T-helper 2 cell treated with Interferon-gamma antibody and Interleukin-4, amounts not matched to agents 5 μg/mL and 100 μg/mL, for 36 hours (primary cell): Measurements from ENCODE around the gene EDA.
"Not testable (repeated sequence)": the region's sequence is repeated elsewhere in the genome, so short reads cannot be mapped to it uniquely, and the experiment has no call there.

Experiments used
- DNase-seq: peaks from one replicate; pipeline ENCODE4 v3.0.0; 2021; ENCODE audit warnings: low spot score
- H3K27ac Mint-ChIP-seq: one replicate; pipeline ENCODE4 v1.8.0; 2021; ENCODE audit warnings: mild to moderate bottlenecking, mixed read lengths
- H3K27me3 Mint-ChIP-seq: one replicate; pipeline ENCODE4 v1.8.0; 2021; ENCODE audit warnings: low read depth, mixed read lengths
- H3K36me3 Mint-ChIP-seq: one replicate; pipeline ENCODE4 v1.8.0; 2021; ENCODE audit warnings: low read depth, mixed read lengths
- H3K4me1 Mint-ChIP-seq: one replicate; pipeline ENCODE4 v1.8.0; 2021; ENCODE audit warnings: low read depth, mixed read lengths
- H3K4me3 Mint-ChIP-seq: one replicate; pipeline ENCODE4 v1.8.0; 2022; ENCODE audit warnings: mild to moderate bottlenecking, moderate library complexity, mixed read lengths
- H3K9me3 Mint-ChIP-seq: one replicate; pipeline ENCODE4 v1.8.0; 2021; ENCODE audit warnings: mixed read lengths

EDA gene

GRCh38 chrX:69998299-69998698 is 382.4 kb downstream of the EDA start:
- not testable (repeated sequence) for DNase-seq, H3K4me1 Mint-ChIP-seq, H3K9me3 Mint-ChIP-seq, H3K36me3 Mint-ChIP-seq, H3K4me3 Mint-ChIP-seq, H3K27ac Mint-ChIP-seq, H3K27me3 Mint-ChIP-seq

GRCh38 chrX:70001269-70001668 is 385.4 kb downstream of the EDA start:
- Mint-ChIP-seq H3K27me3 (no peaks in the 10 kb centered on the region), H3K27ac (no peak overlapping the region), H3K4me3 (no peak overlapping the region), H3K36me3 (no peaks in the 10 kb centered on the region), H3K4me1 (no peaks in the 10 kb centered on the region), H3K9me3 (no peaks in the 10 kb centered on the region)
- DNase-seq = no peak

GRCh38 chrX:70001708-70002341 is 385.9 kb downstream of the EDA start:
- no peaks in the 10 kb centered on the region for H3K36me3 Mint-ChIP-seq
- no peak overlapping the region for H3K4me3 Mint-ChIP-seq
- DNase-seq = no peak
- no peaks in the 10 kb centered on the region for H3K9me3 Mint-ChIP-seq
- no peak overlapping the region for H3K27ac Mint-ChIP-seq
- no peaks in the 10 kb centered on the region for H3K4me1 Mint-ChIP-seq
- H3K27me3 Mint-ChIP-seq = no peaks in the 10 kb centered on the region

GRCh38 chrX:70007946-70008345 is 392.0 kb downstream of the EDA start:
- Mint-ChIP-seq H3K36me3 (no peaks in the 10 kb centered on the region), H3K4me1 (no peaks in the 10 kb centered on the region), H3K27ac (no peak overlapping the region), H3K27me3 (no peaks in the 10 kb centered on the region), H3K9me3 (no peaks in the 10 kb centered on the region), H3K4me3 (no peak overlapping the region)
- DNase-seq = no peak

- Mint-ChIP-seq H3K9me3 (no peaks in the 10 kb centered on the region), H3K27me3 (no peaks in the 10 kb centered on the region), H3K4me1 (no peaks in the 10 kb centered on the region), H3K27ac (no peak overlapping the region), H3K36me3 (no peaks in the 10 kb centered on the region), H3K4me3 (no peak overlapping the region)
- no peak for DNase-seq
These were observed 393.1 kb downstream of the EDA start for GRCh38 chrX:70009049-70009448.

- Mint-ChIP-seq H3K27me3 (peaks cover 1% of the 10 kb centered on the region), H3K9me3 (no peaks in the 10 kb centered on the region), H3K36me3 (no peaks in the 10 kb centered on the region), H3K4me3 (no peak overlapping the region), H3K27ac (no peak overlapping the region), H3K4me1 (no peaks in the 10 kb centered on the region)
- no peak for DNase-seq
These were observed 394.1 kb downstream of the EDA start for GRCh38 chrX:70009970-70010369.

GRCh38 chrX:70012756-70013155 is 396.8 kb downstream of the EDA start:
- no peaks in the 10 kb centered on the region for H3K9me3 Mint-ChIP-seq
- no peaks in the 10 kb centered on the region for H3K36me3 Mint-ChIP-seq
- H3K27me3 Mint-ChIP-seq = peaks cover 2% of the 10 kb centered on the region
- H3K4me1 Mint-ChIP-seq = peaks cover 3% of the 10 kb centered on the region
- DNase-seq = no peak
- H3K27ac Mint-ChIP-seq = no peak overlapping the region
- no peak overlapping the region for H3K4me3 Mint-ChIP-seq

GRCh38 chrX:70013466-70014381 is 397.8 kb downstream of the EDA start:
- H3K27ac Mint-ChIP-seq = no peak overlapping the region
- H3K4me3 Mint-ChIP-seq = no peak overlapping the region
- no peaks in the 10 kb centered on the region for H3K9me3 Mint-ChIP-seq
- no peaks in the 10 kb centered on the region for H3K36me3 Mint-ChIP-seq
- peaks cover 2% of the 10 kb centered on the region for H3K27me3 Mint-ChIP-seq
- H3K4me1 Mint-ChIP-seq = peaks cover 3% of the 10 kb centered on the region
- DNase-seq = no peak

GRCh38 chrX:70016513-70016912 is 400.6 kb downstream of the EDA start:
- no peak overlapping the region for H3K4me3 Mint-ChIP-seq
- H3K36me3 Mint-ChIP-seq = no peaks in the 10 kb centered on the region
- peaks cover 3% of the 10 kb centered on the region for H3K4me1 Mint-ChIP-seq
- no peak for DNase-seq
- peaks cover 2% of the 10 kb centered on the region for H3K27me3 Mint-ChIP-seq
- H3K9me3 Mint-ChIP-seq = no peaks in the 10 kb centered on the region
- H3K27ac Mint-ChIP-seq = no peak overlapping the region

- Mint-ChIP-seq H3K4me1 (peaks cover 10% of the 10 kb centered on the region), H3K27ac (no peak overlapping the region), H3K27me3 (no peaks in the 10 kb centered on the region)
These were observed 406.7 kb downstream of the EDA start for GRCh38 chrX:70022616-70023015.

GRCh38 chrX:70025464-70025863 is 409.6 kb downstream of the EDA start:
- H3K4me3 Mint-ChIP-seq = no peak overlapping the region
- H3K36me3 Mint-ChIP-seq = no peaks in the 10 kb centered on the region
- peaks cover 10% of the 10 kb centered on the region for H3K4me1 Mint-ChIP-seq
- no peaks in the 10 kb centered on the region for H3K27me3 Mint-ChIP-seq
- no peak overlapping the region for H3K27ac Mint-ChIP-seq
- no peaks in the 10 kb centered on the region for H3K9me3 Mint-ChIP-seq
- DNase-seq = no peak

More at GRCh38 chrX:70022616-70023015, 406.7 kb downstream of the EDA start:
- Mint-ChIP-seq H3K36me3 (no peaks in the 10 kb centered on the region), H3K9me3 (no peaks in the 10 kb centered on the region), H3K4me3 (no peak overlapping the region)
- DNase-seq = no peak

- Mint-ChIP-seq H3K4me3 (no peak overlapping the region), H3K27ac (no peak overlapping the region), H3K9me3 (no peaks in the 10 kb centered on the region), H3K36me3 (no peaks in the 10 kb centered on the region), H3K27me3 (no peaks in the 10 kb centered on the region), H3K4me1 (peaks cover 10% of the 10 kb centered on the region)
- no peak for DNase-seq
These were observed 410.4 kb downstream of the EDA start for GRCh38 chrX:70026112-70026850.

- H3K27ac Mint-ChIP-seq = no peak overlapping the region
- H3K36me3 Mint-ChIP-seq = no peaks in the 10 kb centered on the region
- no peak for DNase-seq
- H3K27me3 Mint-ChIP-seq = no peaks in the 10 kb centered on the region
- H3K9me3 Mint-ChIP-seq = no peaks in the 10 kb centered on the region
- peaks cover 10% of the 10 kb centered on the region for H3K4me1 Mint-ChIP-seq
- no peak overlapping the region for H3K4me3 Mint-ChIP-seq
These were observed 410.9 kb downstream of the EDA start for GRCh38 chrX:70026851-70027200.

GRCh38 chrX:70029863-70030262 is 413.9 kb downstream of the EDA start:
- Mint-ChIP-seq H3K27ac (no peak overlapping the region), H3K4me3 (no peak overlapping the region), H3K27me3 (no peaks in the 10 kb centered on the region), H3K4me1 (peaks cover 10% of the 10 kb centered on the region), H3K9me3 (no peaks in the 10 kb centered on the region), H3K36me3 (no peaks in the 10 kb centered on the region)
- no peak for DNase-seq
